OCI-LY7 (cell line): ENCODE data around the gene VDR. TPM values are rescaled to one million over a fixed set of nuclear protein-coding genes. Genes with fewer than 3 reads are reported as not detected.

ENCODE experiments used
- BruUV-seq: library from RNA; stranded (reverse); fragments of 400-500 nt; replicated peaks from 2 replicates; lab custom pipeline; 2021; lab: Mats Ljungman, UMichigan
- CTCF ChIA-PET: fragments of 300-600 bp; sonication (Branson Sonifier 250); formaldehyde crosslinking; loops from one replicate; lab custom pipeline; 2022; ENCODE audit warnings: antibody characterized with exemption; ENCODE audit not compliant: unreplicated experiment; lab: Charles Lee
- POLR2A ChIA-PET: fragments of 300-600 bp; sonication (Branson Sonifier 250); formaldehyde crosslinking; loops from one replicate; lab custom pipeline; 2022; ENCODE audit warnings: antibody characterized with exemption; lab: Charles Lee
- DNase-seq: peaks from one replicate; pipeline ENCODE4 v3.0.0-alpha.2; 2015; ENCODE audit warnings: low spot score
- H2AFZ ChIP-seq: fragments of 200-600 bp; sonication (generic), shearing (Covaris generic); 2 replicates; pipeline ENCODE4 v1.6.1; 2014; ENCODE audit warnings: mild to moderate bottlenecking, antibody characterized with exemption, low read length, moderate library complexity
- H3K27ac ChIP-seq: fragments of 200-600 bp; sonication (generic); 2 replicates; pipeline ENCODE4 v1.5.1; 2014; ENCODE audit warnings: mixed run types, low read depth, mild to moderate bottlenecking, moderate library complexity, low read length, inconsistent platforms; ENCODE audit not compliant: poor library complexity, severe bottlenecking
- H3K36me3 ChIP-seq: fragments of 200-600 bp; sonication (generic); 2 replicates; pipeline ENCODE4 v1.6.1; 2014; ENCODE audit warnings: mild to moderate bottlenecking, antibody characterized with exemption, low read length, moderate library complexity, mixed read lengths; ENCODE audit not compliant: insufficient read depth
- H3K4me1 ChIP-seq: fragments of 200-600 bp; sonication (generic); 2 replicates; pipeline ENCODE4 v1.5.1; 2014; ENCODE audit warnings: mild to moderate bottlenecking, low read length; ENCODE audit not compliant: insufficient read depth, poor library complexity, severe bottlenecking
- H3K4me2 ChIP-seq: fragments of 200-600 bp; sonication (generic); 2 replicates; pipeline ENCODE4 v1.6.1; 2014; ENCODE audit warnings: mild to moderate bottlenecking, low read length
- H3K4me3 ChIP-seq: fragments of 200-600 bp; sonication (generic); 2 replicates; pipeline ENCODE4 v1.5.1; 2014; ENCODE audit warnings: mild to moderate bottlenecking, low read depth, low read length; ENCODE audit not compliant: poor library complexity, severe bottlenecking
- H3K79me2 ChIP-seq: fragments of 200-600 bp; sonication (generic); 2 replicates; pipeline ENCODE4 v1.6.1; 2016; ENCODE audit warnings: low read depth, mild to moderate bottlenecking, low read length, moderate library complexity, mixed read lengths; ENCODE audit not compliant: insufficient read depth
- H3K9me2 ChIP-seq: fragments of 200-600 bp; sonication (generic); 2 replicates; pipeline ENCODE4 v1.6.1; 2016; ENCODE audit warnings: mild to moderate bottlenecking, low read length, mixed read lengths; ENCODE audit not compliant: insufficient read depth
- H3K9me3 ChIP-seq: fragments of 200-600 bp; sonication (generic); 2 replicates; pipeline ENCODE4 v1.6.1; 2014; ENCODE audit warnings: mild to moderate bottlenecking, mixed run types, low read length, mixed read lengths
- H4K20me1 ChIP-seq: fragments of 200-600 bp; sonication (generic); 2 replicates; pipeline ENCODE4 v1.6.1; 2014; ENCODE audit warnings: mild to moderate bottlenecking, antibody characterized with exemption, low read length, moderate library complexity, mixed read lengths; ENCODE audit not compliant: insufficient read depth
- CTCF ChIP-seq: fragments of 200-600 bp; sonication (generic); conservative IDR thresholded peaks from 2 replicates; pipeline ENCODE4 v1.5.1; 2014; ENCODE audit warnings: mild to moderate bottlenecking, antibody characterized with exemption, low read length, moderate library complexity, mixed read lengths
- EZH2phosphoT487 ChIP-seq: fragments of 200-600 bp; sonication (generic); IDR thresholded peaks from 2 replicates; pipeline ENCODE4 v1.6.1; 2018; ENCODE audit warnings: low read depth, borderline replicate concordance, mild to moderate bottlenecking, mixed run types, antibody characterized with exemption, low read length, moderate library complexity, mixed read lengths
- intact Hi-C: fragments of 100-400 bp; cut with micrococcal nuclease; formaldehyde crosslinking; loops from one replicate; pipeline ENCODE4 v1.10.0; 2022; ENCODE audit not compliant: unreplicated experiment
- total RNA-seq, 2 experiments: library from RNA; depleted of rRNA in 1 of 2; stranded (reverse); fragments of >200 nt in 1 of 2; shearing (Covaris generic) in 1 of 2; gene quantifications; 2 replicates each; pipeline ENCODE4 v1.2.3, GENCODE V29; 2014 to 2022

Gene VDR
- total RNA-seq, 2 experiments from 2014 or later = 1.9 to 5.4 TPM

GRCh38 chr12:47901063-47901717 is 3.6 kb downstream of the VDR start:
- CTCF ChIA-PET = interaction anchor here (1.0 kb wide), 1 partner anchor 25 kb away, joined by 3 read pairs; no protein-coding TSS in a partner anchor
- H3K4me2 ChIP-seq = no peak overlapping the region
- peaks cover 15% of the 10 kb centered on the region for H3K4me1 ChIP-seq

GRCh38 chr12:47900131-47901062 is 4.4 kb downstream of the VDR start:
- DNase-seq = peak; percentile 60

More at GRCh38 chr12:47901063-47901717, 3.6 kb downstream of the VDR start:
- intact Hi-C loops = loop anchor here (2.0 to 5.0 kb wide), 2 partner anchors 48 to 61 kb away; partner anchors contain the start of gene TMEM106C
- H3K27ac ChIP-seq = no peak overlapping the region
- no peak for DNase-seq
- H3K9me3 ChIP-seq = no peaks in the 10 kb centered on the region
- no peaks in the 10 kb centered on the region for H4K20me1 ChIP-seq
- H2AFZ ChIP-seq = no peak overlapping the region
- no peaks in the 10 kb centered on the region for H3K36me3 ChIP-seq
- TF ChIP-seq EZH2phosphoT487 = no peak
- no peak for TF ChIP-seq CTCF
- no peaks in the 10 kb centered on the region for H3K9me2 ChIP-seq
- POLR2A ChIA-PET = no interaction called here
- no peak overlapping the region for H3K4me3 ChIP-seq
- BruUV-seq = no TSS peak
- no peaks in the 10 kb centered on the region for H3K79me2 ChIP-seq

More at GRCh38 chr12:47900131-47901062, 4.4 kb downstream of the VDR start:
- H3K4me1 ChIP-seq = peaks cover 20% of the 10 kb centered on the region
- H2AFZ ChIP-seq = no peak overlapping the region
- H3K79me2 ChIP-seq = no peaks in the 10 kb centered on the region
- no peaks in the 10 kb centered on the region for H3K36me3 ChIP-seq
- H3K4me3 ChIP-seq = no peak overlapping the region
- intact Hi-C loops = loop anchor here (2.0 to 5.0 kb wide), 2 partner anchors 48 to 62 kb away; partner anchors contain the start of gene TMEM106C
- H3K27ac ChIP-seq = no peak overlapping the region
- H4K20me1 ChIP-seq = no peaks in the 10 kb centered on the region
- TF ChIP-seq CTCF (peak; percentile 60), EZH2phosphoT487 (no peak)
- no peaks in the 10 kb centered on the region for H3K9me3 ChIP-seq
- CTCF ChIA-PET = interaction anchor here (1.0 kb wide), 1 partner anchor 24 kb away, joined by 3 read pairs; no protein-coding TSS in a partner anchor
- no peak overlapping the region for H3K4me2 ChIP-seq
- POLR2A ChIA-PET = interaction anchor here (0.8 to 1.7 kb wide), 3 partner anchors 9 to 17 kb away, joined by 3 to 6 read pairs (median 5); no protein-coding TSS in a partner anchor
- no peaks in the 10 kb centered on the region for H3K9me2 ChIP-seq
- BruUV-seq = no TSS peak
